Erythroblast (primary cell): ENCODE data around the gene RPRML.

Experiments
- GATA1 ChIP-seq: IDR thresholded peaks from 2 replicates; pipeline ENCODE4 v1.6.1; 2011; ENCODE audit warnings: low read depth, mild to moderate bottlenecking, control low read depth, low read length, moderate library complexity
- POLR2A ChIP-seq: IDR thresholded peaks from 2 replicates; pipeline ENCODE4 v1.6.1; 2011; ENCODE audit warnings: mild to moderate bottlenecking, low read length

- no peak for TF ChIP-seq POLR2A
- no peak for TF ChIP-seq GATA1
Observed at GRCh38 chr17:46977750-46978488, 1.1 kb downstream of the RPRML start.
